HepG2 (cell line): ENCODE results near the gene MCF2L. TPM values are rescaled to one million over a fixed set of nuclear protein-coding genes. Genes with fewer than 3 reads are reported as not detected.

Experiments used
- FOXK2 ChIP-seq: fragments of 450-650 bp; IDR thresholded peaks from 2 replicates; pipeline ENCODE4 v1.6.1; 2016
- GZF1 ChIP-seq: sonication (generic); formaldehyde crosslinking; IDR thresholded peaks from 2 replicates; pipeline ENCODE4 v1.5.1; 2020; ENCODE audit warnings: mild to moderate bottlenecking, missing genetic modification reagents
- HDAC1 ChIP-seq: sonication (generic); formaldehyde crosslinking; IDR thresholded peaks from 2 replicates; pipeline ENCODE4 v1.5.1; 2020; ENCODE audit warnings: mild to moderate bottlenecking, missing genetic modification reagents
- HIVEP1 ChIP-seq: sonication (generic); formaldehyde crosslinking; IDR thresholded peaks from 2 replicates; pipeline ENCODE4 v1.4.0; 2020; ENCODE audit warnings: mild to moderate bottlenecking, missing genetic modification reagents
- IRX3 ChIP-seq: sonication (generic); formaldehyde crosslinking; IDR thresholded peaks from 2 replicates; pipeline ENCODE4 v1.8.1; 2023; ENCODE audit warnings: mild to moderate bottlenecking, low read depth, missing genetic modification reagents, borderline replicate concordance
- MIXL1 ChIP-seq: IDR thresholded peaks from 2 replicates; pipeline ENCODE4 v1.6.1; 2016
- REPIN1 ChIP-seq: sonication (generic); formaldehyde crosslinking; IDR thresholded peaks from 2 replicates; pipeline ENCODE4 v1.8.0; 2022; ENCODE audit warnings: missing genetic modification reagents, low read depth, mild to moderate bottlenecking, borderline replicate concordance
- RXRA ChIP-seq: sonication (generic); formaldehyde crosslinking; IDR thresholded peaks from 2 replicates; pipeline ENCODE4 v1.5.1; 2020; ENCODE audit warnings: missing genetic modification reagents
- SAP130 ChIP-seq: IDR thresholded peaks from 2 replicates; pipeline ENCODE4 v1.6.1; 2016; ENCODE audit warnings: low read depth
- SIX1 ChIP-seq: sonication (generic); formaldehyde crosslinking; IDR thresholded peaks from 2 replicates; pipeline ENCODE4 v1.4.0; 2020; ENCODE audit warnings: missing genetic modification reagents, borderline replicate concordance
- TAF15 ChIP-seq: fragments of 200-400 bp; formaldehyde crosslinking; IDR thresholded peaks from one replicate; pipeline ENCODE4 v1.6.1; 2018; ENCODE audit warnings: mild to moderate bottlenecking, low read depth, low read length; ENCODE audit not compliant: poor library complexity, severe bottlenecking
- TBL1XR1 ChIP-seq: fragments of 150-350 bp; IDR thresholded peaks from 2 replicates; pipeline ENCODE4 v1.6.1; 2014; ENCODE audit warnings: borderline replicate concordance, low read length; ENCODE audit not compliant: partially characterized antibody
- ZBTB8A ChIP-seq: sonication (generic); formaldehyde crosslinking; IDR thresholded peaks from 2 replicates; pipeline ENCODE4 v1.4.0; 2020; ENCODE audit warnings: mild to moderate bottlenecking, low read depth, missing genetic modification reagents, borderline replicate concordance
- ZFP36L1 ChIP-seq: sonication (generic); formaldehyde crosslinking; IDR thresholded peaks from 2 replicates; pipeline ENCODE4 v1.8.0; 2022; ENCODE audit warnings: mild to moderate bottlenecking, missing genetic modification reagents, moderate library complexity
- ZNF431 ChIP-seq: sonication (generic); formaldehyde crosslinking; IDR thresholded peaks from 2 replicates; pipeline ENCODE4 v1.9.0; 2022; ENCODE audit warnings: missing genetic modification reagents, low read depth, mild to moderate bottlenecking, borderline replicate concordance
- ZNF496 ChIP-seq: sonication (generic); formaldehyde crosslinking; IDR thresholded peaks from 2 replicates; pipeline ENCODE4 v1.8.1; 2023; ENCODE audit warnings: mild to moderate bottlenecking, moderate library complexity, missing genetic modification reagents; ENCODE audit not compliant: insufficient replicate concordance
- ZNF737 ChIP-seq: sonication (generic); formaldehyde crosslinking; IDR thresholded peaks from 2 replicates; pipeline ENCODE4 v1.5.0; 2020; ENCODE audit warnings: missing genetic modification reagents, mild to moderate bottlenecking, borderline replicate concordance
- ZNF83 ChIP-seq: sonication (generic); formaldehyde crosslinking; IDR thresholded peaks from 2 replicates; pipeline ENCODE4 v1.4.0; 2020; ENCODE audit warnings: missing genetic modification reagents, mild to moderate bottlenecking, borderline replicate concordance
- polyA plus RNA-seq, 8 experiments: library from polyadenylated mRNA; depleted of rRNA in 3 of 8; stranded (reverse) in 7 of 8; unstranded in 1 of 8; fragments of >200 nt; fragmentation: Illumina TruSeq in 4 of 8; extraction: Trizol in 4 of 8; gene quantifications; 2 replicates each; pipeline versions ENCODE4 v1.2.1 to v1.2.3, GENCODE V29; 2011 to 2016; ENCODE audit warnings: low read depth in 4 of 8, missing spikeins in 1 of 8, mixed read lengths in 1 of 8; ENCODE audit not compliant: insufficient read depth in 1 of 8
- total RNA-seq, 5 experiments: library from RNA; depleted of rRNA; stranded (reverse); fragments of >200 nt; fragmentation: Illumina TruSeq; extraction: Trizol; gene quantifications; 2 replicates each; pipeline ENCODE4 v1.2.3, GENCODE V29; 2016; ENCODE audit warnings: low read depth in 1 of 5
- TF ChIP-seq, protein P1 (sequence below): IDR thresholded peaks from 2 replicates; pipeline ENCODE4 v1.6.1; 2016; ENCODE audit warnings: mild to moderate bottlenecking, missing biosample characterization, missing genetic modification reagents
- TF ChIP-seq, protein P2 (sequence below): sonication (generic); formaldehyde crosslinking; IDR thresholded peaks from 2 replicates; pipeline ENCODE4 v1.4.0; 2020; ENCODE audit warnings: missing genetic modification reagents, low read depth, mild to moderate bottlenecking, borderline replicate concordance
- TF ChIP-seq, protein P3 (sequence below): sonication (generic); formaldehyde crosslinking; conservative IDR thresholded peaks from 2 replicates; pipeline ENCODE4 v1.4.0; 2020; ENCODE audit warnings: mild to moderate bottlenecking, missing genetic modification reagents, moderate library complexity

MCF2L gene
- total and polyA plus RNA-seq, 2 of the 13 experiments (the other 11 are each of a cell fraction or from before 2014, with no cell fraction given), result 19.4 to 28.4 TPM

GRCh38 chr13:113029487-113030258, 60.7 kb downstream of the MCF2L start (continued):
- TF ChIP-seq, protein P1, sequence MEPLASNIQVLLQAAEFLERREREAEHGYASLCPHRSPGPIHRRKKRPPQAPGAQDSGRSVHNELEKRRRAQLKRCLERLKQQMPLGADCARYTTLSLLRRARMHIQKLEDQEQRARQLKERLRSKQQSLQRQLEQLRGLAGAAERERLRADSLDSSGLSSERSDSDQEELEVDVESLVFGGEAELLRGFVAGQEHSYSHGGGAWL (CRISPR knock-in tag), result no peak
- no peak for TF ChIP-seq FOXK2
- no peak for TF ChIP-seq ZBTB8A
- TF ChIP-seq TAF15, result no peak
- TF ChIP-seq RXRA (CRISPR knock-in tag), result 0 out of 2 replicates have a peak, but pooled peaks have one; percentile 30
- TF ChIP-seq TBL1XR1, result no peak
- TF ChIP-seq, protein P2, sequence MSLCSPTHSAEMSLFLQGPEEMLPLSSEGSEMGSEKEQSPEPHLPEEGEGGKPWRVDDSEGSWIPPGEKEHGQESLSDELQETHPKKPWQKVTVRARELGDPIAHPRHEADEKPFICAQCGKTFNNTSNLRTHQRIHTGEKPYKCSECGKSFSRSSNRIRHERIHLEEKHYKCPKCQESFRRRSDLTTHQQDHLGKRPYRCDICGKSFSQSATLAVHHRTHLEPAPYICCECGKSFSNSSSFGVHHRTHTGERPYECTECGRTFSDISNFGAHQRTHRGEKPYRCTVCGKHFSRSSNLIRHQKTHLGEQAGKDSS (CRISPR knock-in tag), result no peak
- TF ChIP-seq HDAC1, result no peak
- 0 out of 2 replicates have a peak, but pooled peaks have one; percentile 25 for TF ChIP-seq SAP130 (CRISPR knock-in tag)
- TF ChIP-seq SIX1 (CRISPR knock-in tag), result no peak
- no peak for TF ChIP-seq ZNF496 (CRISPR knock-in tag)
- TF ChIP-seq ZFP36L1 (CRISPR knock-in tag), result no peak
- no peak for TF ChIP-seq IRX3 (CRISPR knock-in tag)
- TF ChIP-seq, protein P3, sequence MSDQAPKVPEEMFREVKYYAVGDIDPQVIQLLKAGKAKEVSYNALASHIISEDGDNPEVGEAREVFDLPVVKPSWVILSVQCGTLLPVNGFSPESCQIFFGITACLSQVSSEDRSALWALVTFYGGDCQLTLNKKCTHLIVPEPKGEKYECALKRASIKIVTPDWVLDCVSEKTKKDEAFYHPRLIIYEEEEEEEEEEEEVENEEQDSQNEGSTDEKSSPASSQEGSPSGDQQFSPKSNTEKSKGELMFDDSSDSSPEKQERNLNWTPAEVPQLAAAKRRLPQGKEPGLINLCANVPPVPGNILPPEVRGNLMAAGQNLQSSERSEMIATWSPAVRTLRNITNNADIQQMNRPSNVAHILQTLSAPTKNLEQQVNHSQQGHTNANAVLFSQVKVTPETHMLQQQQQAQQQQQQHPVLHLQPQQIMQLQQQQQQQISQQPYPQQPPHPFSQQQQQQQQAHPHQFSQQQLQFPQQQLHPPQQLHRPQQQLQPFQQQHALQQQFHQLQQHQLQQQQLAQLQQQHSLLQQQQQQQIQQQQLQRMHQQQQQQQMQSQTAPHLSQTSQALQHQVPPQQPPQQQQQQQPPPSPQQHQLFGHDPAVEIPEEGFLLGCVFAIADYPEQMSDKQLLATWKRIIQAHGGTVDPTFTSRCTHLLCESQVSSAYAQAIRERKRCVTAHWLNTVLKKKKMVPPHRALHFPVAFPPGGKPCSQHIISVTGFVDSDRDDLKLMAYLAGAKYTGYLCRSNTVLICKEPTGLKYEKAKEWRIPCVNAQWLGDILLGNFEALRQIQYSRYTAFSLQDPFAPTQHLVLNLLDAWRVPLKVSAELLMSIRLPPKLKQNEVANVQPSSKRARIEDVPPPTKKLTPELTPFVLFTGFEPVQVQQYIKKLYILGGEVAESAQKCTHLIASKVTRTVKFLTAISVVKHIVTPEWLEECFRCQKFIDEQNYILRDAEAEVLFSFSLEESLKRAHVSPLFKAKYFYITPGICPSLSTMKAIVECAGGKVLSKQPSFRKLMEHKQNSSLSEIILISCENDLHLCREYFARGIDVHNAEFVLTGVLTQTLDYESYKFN (CRISPR knock-in tag), result no peak
- TF ChIP-seq MIXL1, result no peak
- no peak for TF ChIP-seq ZNF83 (CRISPR knock-in tag)
- no peak for TF ChIP-seq GZF1
- TF ChIP-seq ZNF737 (CRISPR knock-in tag), result no peak
- TF ChIP-seq ZNF431 (CRISPR knock-in tag), result 0 out of 2 replicates have a peak, but pooled peaks have one; percentile 12
- 0 out of 2 replicates have a peak, but pooled peaks have one; percentile 24 for TF ChIP-seq REPIN1
- no peak for TF ChIP-seq HIVEP1 (CRISPR knock-in tag)
